ENCODE data around the gene TMEM185B.

Gene TMEM185B

GRCh38 chr2:120226316-120226715, 3.1 kb upstream of the TMEM185B start:
- in situ Hi-C loops (cut with MboI; ENCODE audit: low sequenced_read_pairs, unreplicated experiment): loop anchor here (10.0 kb wide), 1 partner anchor 68 kb away; no protein-coding TSS in a partner anchor
- TF ChIP-seq, protein P1, sequence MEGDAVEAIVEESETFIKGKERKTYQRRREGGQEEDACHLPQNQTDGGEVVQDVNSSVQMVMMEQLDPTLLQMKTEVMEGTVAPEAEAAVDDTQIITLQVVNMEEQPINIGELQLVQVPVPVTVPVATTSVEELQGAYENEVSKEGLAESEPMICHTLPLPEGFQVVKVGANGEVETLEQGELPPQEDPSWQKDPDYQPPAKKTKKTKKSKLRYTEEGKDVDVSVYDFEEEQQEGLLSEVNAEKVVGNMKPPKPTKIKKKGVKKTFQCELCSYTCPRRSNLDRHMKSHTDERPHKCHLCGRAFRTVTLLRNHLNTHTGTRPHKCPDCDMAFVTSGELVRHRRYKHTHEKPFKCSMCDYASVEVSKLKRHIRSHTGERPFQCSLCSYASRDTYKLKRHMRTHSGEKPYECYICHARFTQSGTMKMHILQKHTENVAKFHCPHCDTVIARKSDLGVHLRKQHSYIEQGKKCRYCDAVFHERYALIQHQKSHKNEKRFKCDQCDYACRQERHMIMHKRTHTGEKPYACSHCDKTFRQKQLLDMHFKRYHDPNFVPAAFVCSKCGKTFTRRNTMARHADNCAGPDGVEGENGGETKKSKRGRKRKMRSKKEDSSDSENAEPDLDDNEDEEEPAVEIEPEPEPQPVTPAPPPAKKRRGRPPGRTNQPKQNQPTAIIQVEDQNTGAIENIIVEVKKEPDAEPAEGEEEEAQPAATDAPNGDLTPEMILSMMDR (IDR thresholded peaks at IDR 0.05; ENCODE audit: borderline replicate concordance, control extremely low read depth, extremely low read depth, insufficient read depth, missing control alignments): no peak
- DNase-seq (ENCODE audit: low spot score): no peak

DNA sequence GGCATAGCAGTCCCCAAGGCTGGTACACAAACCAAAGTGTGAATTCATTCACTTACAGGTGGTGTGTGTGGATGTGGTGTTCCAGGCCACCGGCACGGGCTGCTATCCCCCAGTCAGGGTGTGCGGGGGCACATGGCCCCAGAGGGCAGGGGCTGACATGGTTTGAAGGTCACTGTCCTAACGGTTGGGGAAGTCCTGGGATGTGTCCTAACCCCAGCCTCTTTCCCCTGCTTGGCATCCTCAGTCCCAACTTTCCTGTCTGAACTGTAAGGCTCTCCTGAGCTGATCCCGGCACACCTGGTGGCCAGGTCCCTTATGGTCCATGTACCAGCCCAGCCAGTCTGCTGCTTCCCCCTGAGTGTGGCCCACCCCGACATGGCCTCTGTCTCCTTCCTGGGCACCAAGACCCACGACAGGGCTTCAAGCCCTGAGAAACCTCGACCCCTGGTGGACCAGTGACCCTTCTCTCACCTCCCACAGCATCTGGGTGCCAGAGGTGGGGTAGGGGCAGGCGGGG, 2.4 kb upstream of the TMEM185B start:
- in situ Hi-C loops (cut with MboI; ENCODE audit: low sequenced_read_pairs, unreplicated experiment): loop anchor here (10.0 kb wide), 1 partner anchor 69 kb away; no protein-coding TSS in a partner anchor
- DNase-seq (ENCODE audit: low spot score): no peak
- TF ChIP-seq, protein P1 (IDR thresholded peaks at IDR 0.05; ENCODE audit: borderline replicate concordance, control extremely low read depth, extremely low read depth, insufficient read depth, missing control alignments): no peak

- in situ Hi-C loops (cut with MboI; ENCODE audit: low sequenced_read_pairs, unreplicated experiment): loop anchor here (10.0 kb wide), 1 partner anchor 70 kb away; no protein-coding TSS in a partner anchor
- DNase-seq (ENCODE audit: low spot score): no peak
- TF ChIP-seq, protein P1 (IDR thresholded peaks at IDR 0.05; ENCODE audit: borderline replicate concordance, control extremely low read depth, extremely low read depth, insufficient read depth, missing control alignments): no peak
These were observed 1.7 kb upstream of the TMEM185B start for GRCh38 chr2:120224735-120225548.

GRCh38 chr2:120224256-120224655, 1.1 kb upstream of the TMEM185B start:
- no peak for DNase-seq (ENCODE audit: low spot score)
- in situ Hi-C loops (cut with MboI; ENCODE audit: low sequenced_read_pairs, unreplicated experiment): loop anchor here (10.0 kb wide), 1 partner anchor 71 kb away; no protein-coding TSS in a partner anchor
- TF ChIP-seq, protein P1 (IDR thresholded peaks at IDR 0.05; ENCODE audit: borderline replicate concordance, control extremely low read depth, extremely low read depth, insufficient read depth, missing control alignments): no peak

GRCh38 chr2:120222186-120223033, 790 bp downstream of the TMEM185B start:
- in situ Hi-C loops (cut with MboI; ENCODE audit: low sequenced_read_pairs, unreplicated experiment): loop anchor here (10.0 kb wide), 1 partner anchor 72 kb away; no protein-coding TSS in a partner anchor
- no peak for DNase-seq (ENCODE audit: low spot score)
- TF ChIP-seq, protein P1 (IDR thresholded peaks at IDR 0.05; ENCODE audit: borderline replicate concordance, control extremely low read depth, extremely low read depth, insufficient read depth, missing control alignments): no peak

DNA sequence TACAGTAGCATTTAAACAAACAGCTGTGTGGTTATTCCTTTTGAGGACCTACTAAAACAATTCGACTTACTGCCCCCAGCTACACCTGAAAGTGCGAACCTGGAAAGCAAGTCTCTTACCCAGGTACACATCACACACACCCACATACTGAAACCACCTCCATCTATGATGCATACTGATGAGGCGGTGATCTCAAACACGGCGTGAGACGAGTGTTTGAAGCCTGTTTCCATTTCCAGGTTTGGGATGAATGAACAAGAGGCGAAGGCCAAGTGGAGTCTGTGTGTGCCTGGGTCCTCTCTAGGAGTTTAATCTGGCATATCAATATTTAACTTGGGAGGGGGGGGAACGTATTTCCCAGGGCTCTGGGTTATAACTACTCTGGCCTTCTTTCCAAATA, 1.6 kb downstream of the TMEM185B start:
- in situ Hi-C loops (cut with MboI; ENCODE audit: low sequenced_read_pairs, unreplicated experiment): loop anchor here (10.0 kb wide), 1 partner anchor 73 kb away; no protein-coding TSS in a partner anchor
- no peak for DNase-seq (ENCODE audit: low spot score)
- TF ChIP-seq, protein P1 (IDR thresholded peaks at IDR 0.05; ENCODE audit: borderline replicate concordance, control extremely low read depth, extremely low read depth, insufficient read depth, missing control alignments): no peak

All from GM13976 (cell line).